ENCODE data around the gene SENP1.

The SENP1 gene

DNA sequence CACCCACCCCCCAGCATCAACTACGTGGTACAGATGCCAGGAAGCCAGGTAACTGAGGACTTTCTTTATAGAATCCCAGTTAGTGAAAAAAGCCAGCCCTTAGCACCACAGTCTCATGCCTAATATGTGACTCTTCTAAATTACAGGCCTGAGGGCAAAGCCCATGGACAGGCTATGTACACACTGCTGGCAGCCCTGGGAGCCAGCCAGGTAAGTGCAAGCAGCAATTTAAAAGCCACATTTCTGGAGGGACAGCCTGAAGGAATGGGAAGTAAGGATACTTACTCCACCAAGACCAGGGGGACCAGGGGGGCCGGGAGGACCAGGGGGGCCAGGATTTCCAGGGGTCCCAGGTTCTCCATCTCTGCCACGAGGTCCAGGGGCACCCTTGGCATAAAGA, 108.6 kb downstream of the SENP1 start:
- no peak for TF ChIP-seq ZFX (IDR thresholded peaks at IDR 0.05)
- TF ChIP-seq, protein P1, sequence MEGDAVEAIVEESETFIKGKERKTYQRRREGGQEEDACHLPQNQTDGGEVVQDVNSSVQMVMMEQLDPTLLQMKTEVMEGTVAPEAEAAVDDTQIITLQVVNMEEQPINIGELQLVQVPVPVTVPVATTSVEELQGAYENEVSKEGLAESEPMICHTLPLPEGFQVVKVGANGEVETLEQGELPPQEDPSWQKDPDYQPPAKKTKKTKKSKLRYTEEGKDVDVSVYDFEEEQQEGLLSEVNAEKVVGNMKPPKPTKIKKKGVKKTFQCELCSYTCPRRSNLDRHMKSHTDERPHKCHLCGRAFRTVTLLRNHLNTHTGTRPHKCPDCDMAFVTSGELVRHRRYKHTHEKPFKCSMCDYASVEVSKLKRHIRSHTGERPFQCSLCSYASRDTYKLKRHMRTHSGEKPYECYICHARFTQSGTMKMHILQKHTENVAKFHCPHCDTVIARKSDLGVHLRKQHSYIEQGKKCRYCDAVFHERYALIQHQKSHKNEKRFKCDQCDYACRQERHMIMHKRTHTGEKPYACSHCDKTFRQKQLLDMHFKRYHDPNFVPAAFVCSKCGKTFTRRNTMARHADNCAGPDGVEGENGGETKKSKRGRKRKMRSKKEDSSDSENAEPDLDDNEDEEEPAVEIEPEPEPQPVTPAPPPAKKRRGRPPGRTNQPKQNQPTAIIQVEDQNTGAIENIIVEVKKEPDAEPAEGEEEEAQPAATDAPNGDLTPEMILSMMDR (conservative IDR thresholded peaks at IDR 0.05): no peak

DNA sequence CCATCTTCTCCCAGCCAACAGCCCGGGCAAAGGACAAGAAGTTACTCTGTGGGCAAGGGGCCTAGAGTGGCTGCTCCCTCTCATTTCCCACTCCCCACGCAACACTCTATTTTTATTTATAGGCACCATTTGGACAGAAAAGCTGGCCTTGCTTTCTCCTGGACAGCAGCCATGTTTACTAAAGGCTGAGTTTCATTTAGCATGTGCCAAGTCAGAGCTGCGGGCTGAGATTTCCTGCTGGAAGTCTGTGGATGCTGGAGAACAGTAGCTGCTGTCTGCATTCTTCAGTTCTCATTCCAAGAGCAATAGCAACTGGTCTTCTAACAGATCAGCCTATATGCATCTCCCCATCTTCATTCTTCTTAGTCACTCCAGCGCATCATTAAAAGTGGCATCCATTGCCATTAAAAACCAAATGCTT, 109.9 kb downstream of the SENP1 start:
- TF ChIP-seq ZFX (IDR thresholded peaks at IDR 0.05): no peak
- TF ChIP-seq, protein P1 (conservative IDR thresholded peaks at IDR 0.05): no peak
- H3K27ac ChIP-seq: peak overlapping the region; percentile 33

More for the DNA sequence above, 108.6 kb downstream of the SENP1 start:
- peak overlapping the region; percentile 54 for H3K27ac ChIP-seq

DNA sequence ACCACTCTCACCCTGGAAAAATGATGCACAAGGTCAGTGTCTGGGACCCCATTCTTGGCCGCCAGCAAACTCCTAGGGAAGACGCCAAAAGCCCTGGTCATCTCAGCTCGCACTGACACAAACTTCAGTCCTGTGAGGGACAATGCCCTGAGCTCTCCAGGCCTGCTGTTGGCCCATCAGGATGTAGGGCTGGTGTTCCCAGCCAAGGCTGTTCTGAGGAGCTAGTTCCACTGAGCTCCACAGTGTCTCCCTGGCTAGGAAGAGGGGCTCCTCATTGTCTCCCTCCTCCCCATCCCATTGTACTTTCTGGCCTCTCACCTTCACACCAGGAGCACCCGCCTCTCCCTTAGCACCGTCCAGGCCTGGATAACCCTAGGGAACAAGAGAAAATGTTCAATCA, 112.4 kb downstream of the SENP1 start:
- TF ChIP-seq, protein P1 (conservative IDR thresholded peaks at IDR 0.05): no peak
- no peak for TF ChIP-seq ZFX (IDR thresholded peaks at IDR 0.05)
- H3K27ac ChIP-seq: no peak overlapping the region
